Lung (tissue), 12 donors: ENCODE results near the gene ADRB2. TPM values are rescaled to one million over a fixed set of nuclear protein-coding genes. Genes with fewer than 3 reads are reported as not detected.

ENCODE experiments used
- ATAC-seq: fragments of 200-7000 bp; cut with Tn5 transposase; one replicate; pipeline ENCODE4 v1.9.1; 2020; ENCODE audit warnings: moderate number of reproducible peaks; ENCODE audit not compliant: insufficient read depth, low FRiP score
- DNase-seq, 3 donors: peaks; one replicate each; pipeline ENCODE4 v3.0.0-alpha.2; 2013 to 2017
- H3K27ac ChIP-seq, 2 donors: one replicate each; pipeline ENCODE4 v1.5.1; 2013; ENCODE audit warnings: mild to moderate bottlenecking in 2 of 2, moderate library complexity in 2 of 2, control low read depth in 1 of 2, inconsistent platforms in 1 of 2, low read depth in 1 of 2, low read length in 1 of 2
- H3K27me3 ChIP-seq, 3 donors: one replicate each; pipeline ENCODE4 v1.5.1; 2013; ENCODE audit warnings: low read length in 2 of 3; ENCODE audit not compliant: control insufficient read depth in 3 of 3, insufficient read depth in 3 of 3
- H3K36me3 ChIP-seq, 4 donors: one replicate each; pipeline ENCODE4 v1.5.1; 2013; ENCODE audit warnings: low read length in 4 of 4, mild to moderate bottlenecking in 1 of 4, moderate library complexity in 1 of 4; ENCODE audit not compliant: control insufficient read depth in 4 of 4, insufficient read depth in 4 of 4
- H3K4me1 ChIP-seq, 5 donors: one replicate each; pipeline ENCODE4 v1.5.1; 2013; ENCODE audit warnings: low read length in 5 of 5, mild to moderate bottlenecking in 2 of 5, moderate library complexity in 1 of 5; ENCODE audit not compliant: control insufficient read depth in 5 of 5, insufficient read depth in 5 of 5
- H3K4me3 ChIP-seq: one replicate; pipeline ENCODE4 v1.5.1; 2013; ENCODE audit warnings: mild to moderate bottlenecking, control low read depth, moderate library complexity
- H3K9ac ChIP-seq, 2 donors: one replicate each; pipeline ENCODE4 v1.5.1; 2013; ENCODE audit warnings: low read length in 2 of 2, control low read depth in 1 of 2; ENCODE audit not compliant: insufficient read depth in 1 of 2
- H3K9me3 ChIP-seq, 4 donors: one replicate each; pipeline ENCODE4 v1.5.1; 2013; ENCODE audit warnings: low read length in 3 of 4, mild to moderate bottlenecking in 1 of 4, moderate library complexity in 1 of 4; ENCODE audit not compliant: control insufficient read depth in 4 of 4, insufficient read depth in 3 of 4
- WGBS, 2 donors: extraction: QIAGEN DNeasy Blood & Tissue Kit; methylation state at CpG; one replicate each; pipeline ENCODE4 v1.1.7; 2013; 5-methylcytosine and 5-hydroxymethylcytosine counted together
- polyA plus RNA-seq, 2 donors: library from polyadenylated mRNA; stranded (reverse); fragments of 200-250 nt; gene quantifications; one replicate each; pipeline ENCODE4 v1.2.1, GENCODE V29; 2013
- total RNA-seq, 2 donors: library from RNA; depleted of rRNA in 1 of 2; stranded (reverse); fragments of >200 nt in 1 of 2; gene quantifications; one replicate each; pipeline ENCODE4 v1.2.1, GENCODE V29; 2014 to 2021
- TF ChIP-seq, protein P1 (sequence below): IDR thresholded peaks from 2 replicates; pipeline ENCODE4 v1.5.1; 2012; ENCODE audit warnings: mild to moderate bottlenecking; ENCODE audit errors: control extremely low read depth, extremely low read depth
- donor health status: control.
- donor health status: control.
- donor health status: Bipolar disorder and iron deficiency.
- donor health status: healthy.
- donor health status: DM: yes; HTN: yes; CAD: no.

ADRB2 gene
- total and polyA plus RNA-seq, 4 donors = 3.5 to 18.4 (median 9.5) TPM

DNA sequence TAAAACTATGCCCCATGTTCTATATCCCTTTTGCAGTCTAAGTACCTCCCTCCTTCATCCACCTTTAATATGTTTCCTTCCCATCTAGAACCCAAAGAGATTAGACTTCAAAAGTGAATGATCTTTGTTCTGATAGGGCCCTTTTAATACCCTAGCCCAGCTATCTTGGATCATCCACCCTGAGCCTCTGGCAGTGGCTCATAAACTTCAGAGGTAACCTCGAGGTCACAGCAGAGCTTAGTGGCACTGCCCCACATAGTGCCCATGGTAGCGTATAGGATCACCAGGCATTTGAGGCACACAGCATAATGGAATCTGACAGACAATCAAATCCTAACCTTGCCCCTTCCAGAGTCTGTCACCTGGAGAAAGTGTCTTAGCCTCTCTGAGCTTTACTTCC lies 15.8 kb downstream of the ADRB2 start:
- Histone ChIP-seq H3K27me3 (no peaks in the 10 kb centered on the region), H3K4me1 (peaks cover 0 to 34% (median 0%) of the 10 kb centered on the region in 5 donors), H3K9me3 (no peaks in the 10 kb centered on the region), H3K9ac (no peak overlapping the region), H3K36me3 (peaks cover 0 to 3% (median 0%) of the 10 kb centered on the region in 4 donors), H3K27ac (no peak overlapping the region), H3K4me3 (no peak overlapping the region)
- TF ChIP-seq, protein P1, sequence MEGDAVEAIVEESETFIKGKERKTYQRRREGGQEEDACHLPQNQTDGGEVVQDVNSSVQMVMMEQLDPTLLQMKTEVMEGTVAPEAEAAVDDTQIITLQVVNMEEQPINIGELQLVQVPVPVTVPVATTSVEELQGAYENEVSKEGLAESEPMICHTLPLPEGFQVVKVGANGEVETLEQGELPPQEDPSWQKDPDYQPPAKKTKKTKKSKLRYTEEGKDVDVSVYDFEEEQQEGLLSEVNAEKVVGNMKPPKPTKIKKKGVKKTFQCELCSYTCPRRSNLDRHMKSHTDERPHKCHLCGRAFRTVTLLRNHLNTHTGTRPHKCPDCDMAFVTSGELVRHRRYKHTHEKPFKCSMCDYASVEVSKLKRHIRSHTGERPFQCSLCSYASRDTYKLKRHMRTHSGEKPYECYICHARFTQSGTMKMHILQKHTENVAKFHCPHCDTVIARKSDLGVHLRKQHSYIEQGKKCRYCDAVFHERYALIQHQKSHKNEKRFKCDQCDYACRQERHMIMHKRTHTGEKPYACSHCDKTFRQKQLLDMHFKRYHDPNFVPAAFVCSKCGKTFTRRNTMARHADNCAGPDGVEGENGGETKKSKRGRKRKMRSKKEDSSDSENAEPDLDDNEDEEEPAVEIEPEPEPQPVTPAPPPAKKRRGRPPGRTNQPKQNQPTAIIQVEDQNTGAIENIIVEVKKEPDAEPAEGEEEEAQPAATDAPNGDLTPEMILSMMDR = no peak
- DNase-seq (no peak), ATAC-seq (no peak)
- WGBS, 2 donors = 82 to 92% methylated on average over 2 of the region's 2 CpGs

DNA sequence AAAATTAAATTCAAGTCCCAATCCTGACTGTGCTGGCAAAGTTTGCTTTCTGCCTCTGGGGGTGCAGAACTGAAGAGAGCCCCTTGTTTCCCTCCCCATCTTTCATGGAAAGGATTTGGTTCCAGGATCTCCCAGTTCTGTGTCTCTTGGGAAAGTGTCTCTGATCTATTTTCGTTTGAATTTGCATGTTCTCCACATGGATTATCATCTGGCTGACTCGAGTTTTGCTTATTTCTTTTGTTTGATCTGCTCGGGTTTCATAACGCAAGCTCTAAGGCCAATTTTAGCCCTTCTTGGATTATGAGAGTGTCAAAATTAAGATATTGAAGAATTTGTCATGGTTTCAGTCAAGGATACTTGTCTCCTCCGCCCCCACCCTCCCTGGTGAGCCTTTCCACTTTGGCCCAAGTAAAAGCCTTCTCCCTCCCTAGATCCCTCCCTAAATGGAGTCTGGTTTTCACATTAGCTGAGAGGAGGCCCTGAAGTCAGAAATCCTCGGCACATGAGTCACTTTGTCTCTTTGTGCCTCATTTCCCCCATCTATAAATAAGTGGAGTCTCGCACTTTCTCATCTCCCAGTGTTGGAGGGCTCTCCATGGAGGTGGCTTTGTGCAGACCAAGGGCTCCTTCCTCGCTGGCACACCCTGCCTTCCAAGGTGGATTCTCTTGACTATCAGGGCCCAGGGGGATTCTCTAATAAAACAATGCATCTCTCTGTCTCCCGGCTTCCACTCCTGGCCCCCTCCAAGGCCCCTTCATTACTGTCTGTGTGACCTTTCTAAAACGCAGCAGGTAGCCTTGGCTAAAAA lies 17.3 kb downstream of the ADRB2 start:
- no peaks in the 10 kb centered on the region for H3K27me3 ChIP-seq
- TF ChIP-seq, protein P1 = no peak
- H3K27ac ChIP-seq = peak overlapping the region in 1 of 2 donors; percentile 12
- H3K4me1 ChIP-seq = peaks cover 0 to 29% (median 0%) of the 10 kb centered on the region in 5 donors
- H3K9ac ChIP-seq = no peak overlapping the region
- DNase-seq (no peak), ATAC-seq (no peak)
- WGBS, 2 donors = 80 to 85% methylated on average over 10 of the region's 10 CpGs
- no peaks in the 10 kb centered on the region for H3K9me3 ChIP-seq
- peaks cover 0 to 3% (median 0%) of the 10 kb centered on the region in 4 donors for H3K36me3 ChIP-seq
- H3K4me3 ChIP-seq = no peak overlapping the region

DNA sequence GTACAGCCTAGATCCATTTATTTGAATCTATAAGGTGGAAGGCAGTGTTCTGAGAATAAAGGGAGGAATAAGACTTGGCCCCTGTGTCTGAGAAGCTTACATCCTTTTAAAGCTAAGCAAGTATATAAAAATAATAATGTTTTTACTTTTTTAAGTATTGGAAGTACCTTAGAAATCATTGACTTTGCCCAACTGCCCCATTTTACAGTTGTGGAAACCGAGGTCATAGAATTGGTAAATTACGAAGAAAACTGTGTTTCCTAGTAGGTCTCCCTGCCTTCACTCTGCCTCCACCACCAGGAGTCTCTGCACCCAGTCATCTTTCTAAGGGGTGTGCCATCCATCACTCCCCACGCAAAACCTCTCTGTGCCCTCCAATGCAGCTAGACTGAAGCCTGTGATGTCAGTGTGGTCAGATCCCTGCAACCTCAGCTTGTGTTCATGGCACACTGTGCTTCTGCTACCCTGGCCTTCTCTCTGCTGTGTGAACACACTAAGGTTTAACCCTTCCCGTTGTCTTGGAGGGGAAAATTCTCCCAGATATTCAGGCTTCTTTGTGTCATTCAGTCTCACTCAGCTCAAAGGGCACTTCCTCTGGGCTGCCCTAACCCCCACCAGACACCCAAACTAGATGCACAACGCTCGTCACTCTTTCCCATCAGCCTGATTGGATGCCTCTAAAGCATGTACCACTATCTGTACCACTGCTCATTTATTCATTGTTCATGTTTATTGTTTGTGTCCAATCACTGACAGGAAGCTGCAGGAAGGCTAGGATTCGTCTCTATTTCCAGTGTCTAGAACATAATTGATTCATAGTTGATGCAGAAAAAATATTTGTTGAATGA lies 18.2 kb downstream of the ADRB2 start:
- H3K36me3 ChIP-seq = peaks cover 0 to 3% (median 0%) of the 10 kb centered on the region in 4 donors
- no peak overlapping the region for H3K4me3 ChIP-seq
- no peak for ATAC-seq
- WGBS, 2 donors = 76 to 86% methylated on average over 7 of the region's 7 CpGs
- no peak overlapping the region for H3K27ac ChIP-seq
- no peaks in the 10 kb centered on the region for H3K9me3 ChIP-seq
- H3K9ac ChIP-seq = no peak overlapping the region
- TF ChIP-seq, protein P1 = no peak
- no peaks in the 10 kb centered on the region for H3K27me3 ChIP-seq
- peaks cover 0 to 27% (median 0%) of the 10 kb centered on the region in 5 donors for H3K4me1 ChIP-seq
- DNase-seq = no peak
